Right atrium auricular region (tissue), 2 donors: ENCODE results near the gene BAIAP2L2. TPM values are rescaled to one million over a fixed set of nuclear protein-coding genes. Genes with fewer than 3 reads are reported as not detected.

Experiments used
- DNase-seq: peaks from one replicate; pipeline ENCODE4 v3.0.0-alpha.2; 2019; ENCODE audit warnings: low spot score
- H3K27ac ChIP-seq, 2 donors: fragments of 200-600 bp; sonication (generic); 1 replicate in 1 of 2; 2 replicates in 1 of 2; pipeline ENCODE4 v1.5.1; 2016 to 2019
- H3K27me3 ChIP-seq, 2 donors: fragments of 200-600 bp; sonication (generic); one replicate each; pipeline versions ENCODE4 v1.5.1 to v1.6.0; 2017 to 2019
- H3K36me3 ChIP-seq: fragments of 200-600 bp; sonication (generic); one replicate; pipeline ENCODE4 v1.5.1; 2016
- H3K4me1 ChIP-seq, 2 donors: fragments of 200-600 bp; sonication (generic); one replicate each; pipeline versions ENCODE4 v1.5.1 to v1.6.0; 2017 to 2019
- H3K4me3 ChIP-seq, 2 donors: fragments of 200-600 bp; sonication (generic); 1 replicate in 1 of 2; 2 replicates in 1 of 2; pipeline ENCODE4 v1.5.1; 2017 to 2019; ENCODE audit warnings: mild to moderate bottlenecking in 1 of 2, moderate library complexity in 1 of 2
- H3K9me3 ChIP-seq, 2 donors: fragments of 200-600 bp; sonication (generic); one replicate each; pipeline ENCODE4 v1.5.1; 2019
- CTCF ChIP-seq, 2 donors: fragments of 200-600 bp; sonication (generic); IDR thresholded peaks; one replicate each; pipeline ENCODE4 v1.5.1; 2019; ENCODE audit warnings: antibody characterized with exemption in 2 of 2
- total RNA-seq, 2 donors: library from RNA; depleted of rRNA; stranded (reverse); fragments of >200 nt; gene quantifications; one replicate each; pipeline ENCODE4 v1.1.0, GENCODE V29; 2016

BAIAP2L2 gene
- total RNA-seq, 2 donors from 2014 or later, result 0.63 TPM; not detected in 1

GRCh38 chr22:38144025-38144405 is 33.5 kb upstream of the BAIAP2L2 start:
- peaks cover 4% of the 10 kb centered on the region for H3K36me3 ChIP-seq
- DNase-seq, result no peak

GRCh38 chr22:38142606-38143005 is 32.1 kb upstream of the BAIAP2L2 start:
- Histone ChIP-seq H3K36me3 (peaks cover 4% of the 10 kb centered on the region), H3K27me3 (no peaks in the 10 kb centered on the region), H3K4me3 (no peak overlapping the region), H3K9me3 (no peaks in the 10 kb centered on the region), H3K27ac (no peak overlapping the region), H3K4me1 (no peaks in the 10 kb centered on the region)
- no peak for TF ChIP-seq CTCF (IDR thresholded peaks at IDR 0.05)
- DNase-seq, result no peak

More at GRCh38 chr22:38144025-38144405, 33.5 kb upstream of the BAIAP2L2 start:
- H3K9me3 ChIP-seq, result no peaks in the 10 kb centered on the region
- H3K27ac ChIP-seq, result no peak overlapping the region
- no peaks in the 10 kb centered on the region for H3K27me3 ChIP-seq
- H3K4me3 ChIP-seq, result no peak overlapping the region
- H3K4me1 ChIP-seq, result no peaks in the 10 kb centered on the region
- TF ChIP-seq CTCF (IDR thresholded peaks at IDR 0.05), result no peak

- Histone ChIP-seq H3K27me3 (no peaks in the 10 kb centered on the region), H3K4me1 (no peaks in the 10 kb centered on the region), H3K9me3 (no peaks in the 10 kb centered on the region), H3K27ac (no peak overlapping the region), H3K36me3 (peaks cover 4% of the 10 kb centered on the region), H3K4me3 (no peak overlapping the region)
- no peak for DNase-seq
- TF ChIP-seq CTCF (IDR thresholded peaks at IDR 0.05), result no peak
Observed at GRCh38 chr22:38141217-38141973, 30.9 kb upstream of the BAIAP2L2 start.

GRCh38 chr22:38139901-38140300 is 29.4 kb upstream of the BAIAP2L2 start:
- no peak overlapping the region for H3K4me3 ChIP-seq
- H3K36me3 ChIP-seq, result peaks cover 4% of the 10 kb centered on the region
- TF ChIP-seq CTCF (IDR thresholded peaks at IDR 0.05), result no peak
- H3K27me3 ChIP-seq, result no peaks in the 10 kb centered on the region
- H3K4me1 ChIP-seq, result no peaks in the 10 kb centered on the region
- no peak overlapping the region for H3K27ac ChIP-seq
- no peaks in the 10 kb centered on the region for H3K9me3 ChIP-seq
- DNase-seq, result no peak

- Histone ChIP-seq H3K9me3 (no peaks in the 10 kb centered on the region), H3K27ac (no peak overlapping the region), H3K27me3 (no peaks in the 10 kb centered on the region), H3K4me3 (no peak overlapping the region), H3K4me1 (no peaks in the 10 kb centered on the region), H3K36me3 (peaks cover 4% of the 10 kb centered on the region)
- TF ChIP-seq CTCF (IDR thresholded peaks at IDR 0.05), result no peak
- no peak for DNase-seq
Observed at GRCh38 chr22:38138961-38139360, 28.5 kb upstream of the BAIAP2L2 start.
